A172 (cell line): ENCODE data around the gene KRTAP4-6. TPM values are rescaled to one million over a fixed set of nuclear protein-coding genes. Genes with fewer than 3 reads are reported as not detected.
"Not testable (repeated sequence)": the region's sequence is repeated elsewhere in the genome, so short reads cannot be mapped to it uniquely, and the experiment has no call there.

ENCODE experiments used
- DNase-seq: peaks from one replicate; pipeline ENCODE4 v3.0.0-alpha.2; 2015; ENCODE audit warnings: low spot score
- total RNA-seq: library from RNA; depleted of rRNA; stranded (reverse); fragments of >200 nt; shearing (Covaris generic); gene quantifications from 2 replicates; pipeline ENCODE4 v1.2.3, GENCODE V29; 2014

The KRTAP4-6 gene
- total RNA-seq, 1 experiment from 2014 or later, result not detected

- DNase-seq, result no peak
These were observed 7.3 kb upstream of the KRTAP4-6 start for GRCh38 chr17:41147531-41148204.

- DNase-seq, result no peak
These were observed 4.9 kb upstream of the KRTAP4-6 start for GRCh38 chr17:41145261-41145660.

DNA sequence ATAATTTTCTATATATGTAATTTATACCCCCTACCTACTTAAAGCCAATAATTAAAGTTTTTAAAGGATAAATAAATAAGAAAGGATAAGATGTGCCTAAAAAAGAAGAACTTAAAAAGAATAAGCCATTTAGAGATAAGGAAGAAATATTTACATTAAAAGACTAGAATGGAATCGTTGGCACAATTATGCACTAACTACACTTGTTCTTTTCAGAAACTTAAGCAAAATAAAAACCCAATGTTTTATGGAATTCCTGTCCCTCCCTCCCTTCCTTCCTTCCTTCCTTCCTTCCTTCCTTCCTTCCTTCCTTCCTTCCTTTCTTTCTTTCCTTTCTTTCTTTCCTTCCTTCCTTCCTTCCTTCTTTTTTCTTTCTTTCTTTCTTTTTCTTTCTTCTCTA lies 4.5 kb upstream of the KRTAP4-6 start:
- DNase-seq, result no peak

- no peak for DNase-seq
These were observed 1.0 kb upstream of the KRTAP4-6 start for GRCh38 chr17:41141361-41141760.

GRCh38 chr17:41139865-41140264 lies 479 bp downstream of the KRTAP4-6 start:
- DNase-seq, result not testable (repeated sequence)

DNA sequence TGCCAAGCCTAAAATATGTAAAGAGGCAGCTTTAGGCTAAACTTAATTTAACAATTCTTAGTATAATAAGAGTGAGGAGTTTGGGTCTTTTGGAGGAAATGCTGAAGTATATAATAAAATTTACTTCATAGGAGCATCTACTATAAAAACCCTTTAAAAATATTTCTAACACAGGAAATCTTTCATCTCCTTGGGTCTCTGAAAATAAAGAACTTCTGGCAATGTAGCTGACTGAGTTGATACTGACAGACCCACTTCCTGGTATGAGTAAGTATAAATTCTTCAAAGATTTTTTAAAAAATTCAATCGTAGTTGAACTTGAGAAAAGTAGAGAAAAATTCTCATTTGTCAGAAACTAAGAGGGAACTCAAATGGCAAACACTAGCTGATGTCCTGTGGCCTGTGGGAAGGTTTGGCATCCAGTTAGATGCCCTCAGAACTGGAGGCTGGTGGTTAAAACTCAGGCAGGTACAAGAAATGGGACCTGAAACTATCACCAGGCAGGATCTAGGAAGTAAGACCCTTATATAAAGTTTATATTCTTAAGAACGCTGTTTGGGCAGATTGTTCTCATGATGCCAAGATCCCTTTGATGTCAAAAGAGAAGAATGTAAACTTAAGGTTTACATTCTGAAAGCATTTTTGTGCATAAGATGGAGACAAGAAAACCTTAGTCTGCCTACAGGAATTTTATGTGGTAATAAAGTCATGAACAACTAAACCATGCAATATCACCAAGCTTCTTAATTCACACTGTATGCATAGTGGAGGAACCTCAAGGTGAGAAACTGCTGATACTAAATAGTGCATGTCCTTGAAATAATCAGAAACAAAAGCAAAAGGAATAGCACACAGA lies 6.2 kb downstream of the KRTAP4-6 start:
- DNase-seq, result no peak

GRCh38 chr17:41131979-41132378 lies 8.4 kb downstream of the KRTAP4-6 start:
- DNase-seq, result peak; percentile 72

- no peak for DNase-seq
These were observed 13.0 kb downstream of the KRTAP4-6 start for GRCh38 chr17:41127371-41127770.

- DNase-seq, result no peak
These were observed 13.9 kb downstream of the KRTAP4-6 start for GRCh38 chr17:41126412-41126811.

DNA sequence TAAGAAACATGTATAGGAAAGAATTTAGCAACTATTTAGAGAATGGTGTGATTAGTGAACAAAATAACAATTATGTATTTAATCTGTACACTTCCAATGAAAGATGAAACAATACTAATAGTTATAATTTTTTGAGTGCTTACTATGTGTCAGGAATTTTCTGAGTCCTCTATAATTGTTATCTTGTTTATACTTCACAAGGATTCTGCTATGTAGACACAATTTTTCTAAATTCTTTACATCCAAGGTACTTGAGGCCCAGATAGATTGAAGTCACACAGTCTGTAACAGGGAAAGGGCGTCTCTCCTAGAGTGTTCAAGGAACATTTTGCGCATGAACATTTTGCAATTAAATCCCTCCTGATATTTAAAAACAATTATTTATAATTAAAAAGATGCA lies 15.3 kb downstream of the KRTAP4-6 start:
- DNase-seq, result no peak

- peak; percentile 31 for DNase-seq
These were observed 16.4 kb downstream of the KRTAP4-6 start, which contains the start of gene KRTAP4-12 for GRCh38 chr17:41123991-41124371. Gene KRTAP4-12, minus strand, starts transcription at chr17:41124182. Its CDS starts 60 bp downstream, at chr17:41124122.

DNA sequence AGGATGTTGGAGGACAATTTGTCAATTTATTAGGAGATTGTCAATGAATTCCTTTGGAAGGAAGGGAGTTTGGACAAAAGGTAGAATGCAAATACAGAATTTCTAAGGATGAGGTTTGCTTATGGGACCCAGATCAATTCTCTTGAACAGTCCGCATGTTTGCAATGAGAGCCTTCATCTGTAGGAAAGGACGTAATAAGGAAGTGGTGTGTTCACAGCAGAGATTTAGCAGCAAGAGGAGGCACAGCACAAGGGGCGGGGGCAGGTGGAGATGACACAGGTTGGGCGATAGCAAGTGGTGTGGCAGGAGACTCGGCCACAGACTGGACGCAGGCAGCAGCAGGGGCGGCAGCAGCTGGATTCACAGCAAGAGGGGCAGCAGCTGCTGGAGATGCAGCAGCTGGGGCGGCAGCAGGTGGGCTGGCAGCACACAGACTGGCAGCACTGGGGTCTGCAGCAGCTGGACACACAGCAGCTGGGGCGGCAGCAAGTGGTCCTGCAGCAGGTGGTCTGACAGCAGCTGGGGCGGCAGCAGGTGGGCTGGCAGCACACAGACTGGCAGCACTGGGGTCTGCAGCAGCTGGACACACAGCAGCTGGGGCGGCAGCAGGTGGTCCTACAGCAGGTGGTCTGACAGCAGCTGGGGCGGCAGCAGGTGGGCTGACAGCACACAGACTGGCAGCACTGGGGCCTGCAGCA lies 16.9 kb downstream of the KRTAP4-6 start:
- not testable (repeated sequence) for DNase-seq

DNA sequence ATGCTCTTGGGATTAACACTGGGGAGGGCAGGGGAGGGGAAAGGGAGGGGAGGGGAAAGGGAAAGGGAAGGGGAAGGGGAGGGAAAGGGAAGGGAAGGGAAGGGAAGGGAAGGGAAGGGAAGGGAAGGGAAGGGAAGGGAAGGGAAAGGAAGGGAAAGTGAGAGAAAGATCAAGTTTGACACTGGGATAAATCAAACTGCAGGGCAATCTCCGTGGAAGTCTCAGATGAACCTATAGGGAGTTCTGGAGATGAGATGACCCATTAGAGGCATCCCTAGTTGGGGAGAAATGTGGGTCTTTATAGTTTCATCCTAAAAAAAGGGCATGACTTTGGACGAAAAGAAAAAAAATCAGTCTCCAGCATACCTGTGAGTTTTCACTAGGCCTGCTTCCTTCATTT lies 18.6 kb downstream of the KRTAP4-6 start:
- DNase-seq, result no peak

- not testable (repeated sequence) for DNase-seq
These were observed 20.4 kb downstream of the KRTAP4-6 start for GRCh38 chr17:41119696-41120690.

- DNase-seq, result no peak
These were observed 21.6 kb downstream of the KRTAP4-6 start for GRCh38 chr17:41118721-41119120.

GRCh38 chr17:41117846-41118386 lies 22.4 kb downstream of the KRTAP4-6 start, which contains the start of gene KRTAP4-11:
Gene KRTAP4-11, minus strand, starts transcription at chr17:41118373. Its CDS starts 58 bp downstream, at chr17:41118315.
- DNase-seq, result not testable (repeated sequence)

DNA sequence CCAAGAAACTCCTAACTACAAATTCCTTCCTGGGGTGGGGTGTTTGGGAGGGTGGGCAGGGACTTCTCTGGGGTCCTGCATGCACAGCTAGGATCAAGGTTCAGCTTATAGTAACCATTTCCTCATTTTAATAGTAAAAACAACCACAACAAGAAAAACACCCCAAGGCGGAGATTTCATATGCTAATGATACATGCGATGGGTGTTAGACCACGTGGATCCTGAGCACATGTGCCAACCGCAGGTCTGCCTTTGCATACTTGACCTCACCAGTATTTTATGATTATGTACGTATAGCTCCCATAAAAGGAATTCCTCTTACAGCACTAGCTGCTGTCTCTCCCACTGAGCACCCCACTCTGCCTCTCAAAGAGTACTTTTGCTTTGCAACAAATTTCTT lies 24.0 kb downstream of the KRTAP4-6 start:
- no peak for DNase-seq

DNA sequence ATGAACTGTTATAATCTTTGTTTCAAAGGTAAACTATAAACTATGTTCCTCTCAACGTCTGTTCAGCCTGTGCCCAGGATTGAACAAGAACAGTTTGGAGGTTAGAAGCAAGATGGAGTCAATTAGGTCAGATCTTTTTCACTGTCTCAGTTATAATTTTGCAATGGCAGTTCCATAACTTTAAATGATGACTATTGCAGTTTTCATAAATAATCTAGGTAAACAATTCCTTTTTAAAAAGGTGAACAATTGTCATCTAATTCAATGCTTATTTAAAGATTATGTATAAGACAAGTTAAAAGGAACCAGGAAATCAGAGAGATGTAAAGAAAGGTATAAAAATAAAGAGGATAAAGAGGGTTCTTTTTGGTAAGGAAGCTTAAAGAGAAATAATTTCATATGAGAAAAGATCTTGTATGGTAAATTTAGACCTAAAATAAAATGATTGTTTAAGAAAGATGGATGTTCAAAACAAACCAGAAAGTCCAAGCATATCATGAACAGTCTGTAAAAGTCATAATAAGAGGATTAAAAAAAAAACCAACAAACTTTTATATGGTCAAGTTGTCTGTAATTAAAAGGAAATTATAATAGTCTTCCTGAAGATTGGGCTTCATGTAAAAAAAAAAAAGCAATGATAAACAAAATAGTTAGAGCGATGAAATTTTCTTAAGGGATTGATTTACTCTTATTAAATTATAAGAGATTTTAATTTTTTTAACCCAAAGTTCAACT lies 29.0 kb downstream of the KRTAP4-6 start:
- DNase-seq, result no peak

- DNase-seq, result not testable (repeated sequence)
These were observed 31.5 kb downstream of the KRTAP4-6 start for GRCh38 chr17:41108728-41109386.
